ENCODE measurements around the gene NCKIPSD.

Gene NCKIPSD

GRCh38 chr3:48647714-48648113 lies 38.0 kb downstream of the NCKIPSD start (continued):
- no peak for TF ChIP-seq ZNF785 (tag by site-specific recombination; IDR thresholded peaks at IDR 0.05)
- TF ChIP-seq ZBTB11 (tag by site-specific recombination; conservative IDR thresholded peaks at IDR 0.05; ENCODE audit: low read depth), result no peak
- TF ChIP-seq ZNF747 (tag by site-specific recombination; IDR thresholded peaks at IDR 0.05), result no peak
- TF ChIP-seq ZBTB6 (tag by site-specific recombination; IDR thresholded peaks at IDR 0.05), result no peak

- CTCF ChIA-PET, result interaction anchor here (1.0 kb wide), 1 partner anchor 10 kb away, joined by 4 read pairs; the partner anchor contains the start of gene SLC26A6
- POLR2A ChIA-PET, result no interaction called here
- Histone ChIP-seq H3K9me3 (ENCODE audit: control insufficient read depth, insufficient read depth, low read depth, low read length) (no peaks in the 10 kb centered on the region), H3K36me3 (ENCODE audit: control insufficient read depth in 2 of 2, insufficient read depth in 1 of 2, low read length in 2 of 2) (no peaks in the 10 kb centered on the region), H3K4me3 (ENCODE audit: low read depth, low read length) (no peak overlapping the region), H3K27ac (ENCODE audit: extremely low read depth, low read depth, low read length) (no peak overlapping the region), H3K4me1 (ENCODE audit: control insufficient read depth, insufficient read depth, low read length) (no peaks in the 10 kb centered on the region)
- TF ChIP-seq BCL11B (tag by site-specific recombination; IDR thresholded peaks at IDR 0.05; ENCODE audit: low read depth) (peak; percentile 62; the same call in 1 of the 2 replicates), ZNF645 (tag by site-specific recombination; IDR thresholded peaks at IDR 0.05) (no peak), GLI2 (tag by site-specific recombination; IDR thresholded peaks at IDR 0.05; ENCODE audit: borderline replicate concordance, low read depth) (no peak), GLIS1 (tag by site-specific recombination; IDR thresholded peaks at IDR 0.05) (no peak), KLF9 (tag by site-specific recombination; IDR thresholded peaks at IDR 0.05; ENCODE audit: low read depth) (peak; percentile 51; the same call in 1 of the 2 replicates), ZNF133 (tag by site-specific recombination; IDR thresholded peaks at IDR 0.05) (no peak)
Measured at GRCh38 chr3:48644898-48645760, 40.6 kb downstream of the NCKIPSD start.

- ChIA-PET CTCF (no interaction called here), POLR2A (no interaction called here)
- H3K9me3 ChIP-seq (ENCODE audit: control insufficient read depth, insufficient read depth, low read depth, low read length), result no peaks in the 10 kb centered on the region
- no peaks in the 10 kb centered on the region for H3K4me1 ChIP-seq (ENCODE audit: control insufficient read depth, insufficient read depth, low read length)
- H3K27ac ChIP-seq (ENCODE audit: extremely low read depth, low read depth, low read length), result no peak overlapping the region
- no peak overlapping the region for H3K4me3 ChIP-seq (ENCODE audit: low read depth, low read length)
- TF ChIP-seq SETDB1 (IDR thresholded peaks at IDR 0.05; ENCODE audit: insufficient read length, low read length) (no peak), ZNF391 (tag by site-specific recombination; IDR thresholded peaks at IDR 0.05; ENCODE audit: borderline replicate concordance, low read depth) (no peak), KLF1 (tag by site-specific recombination; IDR thresholded peaks at IDR 0.05) (no peak), ZNF394 (tag by site-specific recombination; IDR thresholded peaks at IDR 0.05; ENCODE audit: borderline replicate concordance) (no peak)
- H3K36me3 ChIP-seq (ENCODE audit: control insufficient read depth in 2 of 2, insufficient read depth in 1 of 2, low read length in 2 of 2), result no peaks in the 10 kb centered on the region
Measured at GRCh38 chr3:48642605-48643004, 43.1 kb downstream of the NCKIPSD start.

All from HEK293 (cell line).